GM18508 (cell line): ENCODE measurements around the gene KLHL33.

Experiments used
- ATAC-seq: cut with Tn5 transposase; IDR thresholded peaks from one replicate; pipeline ENCODE4 v1.9.1; 2021; ENCODE audit warnings: moderate number of reproducible peaks; ENCODE audit not compliant: insufficient read depth, unreplicated experiment

Gene KLHL33

GRCh38 chr14:20380681-20381080 lies 55.3 kb downstream of the KLHL33 start:
- no peak for ATAC-seq

- no peak for ATAC-seq
Observed at GRCh38 chr14:20379743-20380142, 56.2 kb downstream of the KLHL33 start.

- no peak for ATAC-seq
Observed at GRCh38 chr14:20377171-20377570, 58.8 kb downstream of the KLHL33 start.

GRCh38 chr14:20376071-20376588 lies 59.8 kb downstream of the KLHL33 start:
- no peak for ATAC-seq
